RPMI7951 (cell line): ENCODE results near the gene MAP1LC3B2. TPM values are rescaled to one million over a fixed set of nuclear protein-coding genes. Genes with fewer than 3 reads are reported as not detected.

ENCODE experiments used
- DNase-seq: peaks from one replicate; pipeline ENCODE4 v3.0.0-alpha.2; 2012; ENCODE audit warnings: low read depth
- total RNA-seq: library from RNA; depleted of rRNA; stranded (reverse); fragments of >200 nt; shearing (Covaris generic); gene quantifications from 2 replicates; pipeline ENCODE4 v1.2.3, GENCODE V29; 2014

MAP1LC3B2 gene
- total RNA-seq, 1 experiment from 2014 or later = 0.48 TPM

GRCh38 chr12:116537101-116537904 lies 21.9 kb upstream of the MAP1LC3B2 start:
- peak; percentile 71 for DNase-seq

DNA sequence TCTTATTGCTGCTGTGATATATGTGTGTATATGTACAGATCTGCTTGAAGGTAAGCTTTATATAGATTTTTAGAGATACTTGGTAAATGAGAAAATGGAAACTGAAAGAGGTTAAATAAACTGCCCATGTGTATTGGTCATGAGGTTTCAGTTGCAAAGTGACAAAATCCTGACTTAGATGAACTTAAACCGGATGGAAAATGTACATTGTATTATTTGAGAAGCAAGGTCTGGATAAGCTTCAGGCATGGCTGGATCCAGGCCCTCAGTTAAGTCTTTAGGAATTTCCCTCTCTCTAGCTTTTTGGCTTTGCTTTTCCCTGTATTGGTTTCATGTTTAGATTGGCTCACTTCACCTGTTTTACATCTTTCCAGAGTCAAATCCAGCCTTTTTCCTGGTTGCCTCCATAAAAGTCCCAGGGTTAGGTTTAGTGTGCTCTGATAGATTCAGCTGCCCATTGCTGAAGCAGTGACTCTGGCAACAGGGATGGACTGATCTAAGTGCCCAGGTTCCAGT lies 21.0 kb upstream of the MAP1LC3B2 start:
- DNase-seq = no peak

DNA sequence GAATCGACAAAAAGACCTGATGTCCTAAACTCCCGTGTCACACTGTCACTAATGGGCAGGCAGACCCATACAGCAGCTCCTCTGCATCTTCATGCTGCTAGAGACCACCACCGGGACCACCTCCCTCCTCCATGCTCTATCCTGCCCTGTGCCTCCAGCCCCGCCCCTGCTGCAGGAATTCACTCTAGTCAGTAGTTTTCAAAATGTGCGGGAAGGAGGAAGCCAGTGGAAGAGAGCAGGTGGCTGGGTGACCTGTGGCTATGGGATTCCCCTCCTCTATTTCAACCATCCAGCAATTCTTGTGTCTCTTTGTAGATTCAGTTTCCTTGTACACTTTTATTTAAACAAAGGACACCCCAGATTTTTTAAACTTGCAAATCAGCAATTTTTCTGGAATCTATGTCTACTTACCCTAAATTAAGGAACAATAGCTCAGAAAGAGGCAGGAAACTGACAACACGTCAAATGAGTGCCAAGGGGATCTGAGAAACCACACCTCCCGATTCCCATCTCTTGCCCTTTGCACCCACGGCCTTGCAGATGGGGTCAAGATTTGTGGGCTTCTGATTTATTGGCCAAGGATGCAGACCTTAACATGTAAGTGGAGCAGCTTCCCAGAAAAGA lies 20.4 kb upstream of the MAP1LC3B2 start:
- no peak for DNase-seq

DNA sequence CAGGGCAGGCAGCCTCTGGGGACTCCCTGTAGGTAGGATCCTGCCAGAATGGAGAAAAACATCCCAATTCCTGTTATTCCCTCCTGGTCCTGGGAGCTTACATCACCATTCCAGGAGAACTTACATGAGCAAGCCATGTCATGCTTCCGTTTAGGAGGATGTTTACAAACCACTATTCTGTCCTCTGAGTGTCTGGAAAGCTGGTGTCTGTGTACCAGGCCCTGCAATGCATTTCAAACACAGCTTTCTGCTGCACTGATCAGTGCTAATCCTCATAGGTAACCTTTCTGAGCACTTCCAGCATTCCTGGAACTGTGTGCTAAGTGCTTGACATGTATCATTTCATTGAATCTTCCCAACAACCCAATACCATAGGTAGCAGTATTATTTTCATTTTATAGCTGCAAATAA lies 19.8 kb upstream of the MAP1LC3B2 start:
- DNase-seq = peak; percentile 63

DNA sequence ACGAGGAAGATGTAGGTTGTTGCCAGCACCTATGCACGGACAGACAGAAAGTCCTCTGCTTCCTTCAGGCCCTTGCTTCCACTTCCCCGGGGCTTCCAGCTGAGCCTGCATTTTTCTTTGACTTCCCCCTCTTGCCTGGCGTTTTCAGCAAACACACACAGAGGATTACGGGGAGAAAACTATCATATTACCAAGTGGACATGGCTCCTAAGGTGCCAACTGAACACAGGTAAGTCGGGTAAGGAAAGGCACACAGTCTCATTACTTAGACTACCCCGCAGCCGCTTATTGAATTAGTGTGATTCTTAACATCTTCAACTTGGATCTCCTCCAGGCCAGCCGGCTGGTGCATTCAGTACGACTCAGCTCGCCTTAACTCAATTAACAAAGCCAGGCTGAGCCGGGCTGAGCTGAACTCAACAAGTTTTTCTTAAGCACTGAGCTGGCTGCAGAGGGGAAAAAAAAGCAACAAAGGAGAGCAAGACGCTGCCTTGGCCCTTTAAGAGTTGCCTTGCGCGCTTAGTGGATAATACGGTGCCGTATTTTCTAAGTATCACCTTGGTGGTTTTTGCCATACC lies 19.2 kb upstream of the MAP1LC3B2 start:
- DNase-seq = peak; percentile 80

DNA sequence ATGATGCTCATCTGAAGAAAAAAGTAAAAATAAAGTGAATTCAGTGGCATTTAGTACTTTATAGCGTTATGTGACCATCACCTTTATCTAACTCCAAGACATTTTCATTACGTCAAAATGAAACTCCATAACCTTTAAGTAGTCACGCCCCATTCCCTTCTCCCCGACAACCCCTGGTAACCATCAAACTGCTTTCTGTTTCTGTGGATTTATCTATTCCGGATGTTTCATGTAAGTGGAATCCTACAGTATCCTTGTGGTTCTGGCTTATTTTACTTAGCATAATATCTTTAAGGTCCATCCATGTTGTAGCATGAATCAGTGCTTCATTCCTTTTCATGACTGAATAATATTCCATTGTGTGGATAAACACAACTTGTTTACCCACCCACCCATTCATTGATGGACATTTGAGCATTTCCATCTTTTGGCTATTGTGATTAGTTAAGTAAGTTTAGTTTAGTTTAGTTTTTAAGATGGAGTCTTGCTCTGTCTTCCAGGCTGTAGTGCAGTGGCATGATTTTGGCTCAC lies 18.5 kb upstream of the MAP1LC3B2 start:
- peak; percentile 34 for DNase-seq

DNA sequence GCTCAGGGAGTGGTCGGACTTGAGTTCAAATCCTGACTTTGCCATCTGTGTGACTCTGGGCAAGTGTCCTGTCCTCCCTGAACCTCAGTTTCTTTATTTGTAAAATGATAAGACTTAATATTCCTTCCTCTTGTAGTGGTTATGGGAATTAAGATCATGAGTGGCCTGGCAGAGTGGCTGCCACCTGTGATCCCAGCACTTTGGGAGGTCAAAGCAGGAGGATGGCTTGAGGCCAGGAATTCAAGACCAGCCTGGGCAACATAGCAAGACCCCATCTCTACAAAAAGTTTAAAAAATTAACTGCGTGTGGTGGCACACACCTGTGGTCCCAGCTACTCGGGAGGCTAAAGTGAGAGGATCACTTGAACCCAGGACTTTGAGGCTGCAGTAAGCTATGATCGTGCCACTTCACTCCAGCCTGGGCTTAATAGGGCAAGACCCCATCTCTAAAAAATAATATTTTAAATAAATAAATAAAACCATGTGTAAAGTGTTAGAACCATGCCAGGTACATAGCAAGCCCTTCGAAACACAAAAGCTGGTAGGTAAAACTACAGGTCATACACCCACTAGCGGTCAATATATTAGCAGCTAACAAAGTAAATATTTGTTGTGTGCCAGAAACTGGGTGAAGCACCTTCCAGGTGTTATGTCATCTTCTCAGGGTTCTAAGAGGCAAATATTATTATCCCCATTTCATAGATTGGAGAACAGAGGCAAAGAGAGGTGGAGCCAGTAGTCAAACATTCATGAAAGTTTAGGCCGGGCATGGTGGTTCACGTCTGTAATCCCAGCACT lies 17.4 kb upstream of the MAP1LC3B2 start:
- DNase-seq = no peak

- peak; percentile 80 for DNase-seq
Observed at GRCh38 chr12:116542345-116542956, 16.7 kb upstream of the MAP1LC3B2 start.

DNA sequence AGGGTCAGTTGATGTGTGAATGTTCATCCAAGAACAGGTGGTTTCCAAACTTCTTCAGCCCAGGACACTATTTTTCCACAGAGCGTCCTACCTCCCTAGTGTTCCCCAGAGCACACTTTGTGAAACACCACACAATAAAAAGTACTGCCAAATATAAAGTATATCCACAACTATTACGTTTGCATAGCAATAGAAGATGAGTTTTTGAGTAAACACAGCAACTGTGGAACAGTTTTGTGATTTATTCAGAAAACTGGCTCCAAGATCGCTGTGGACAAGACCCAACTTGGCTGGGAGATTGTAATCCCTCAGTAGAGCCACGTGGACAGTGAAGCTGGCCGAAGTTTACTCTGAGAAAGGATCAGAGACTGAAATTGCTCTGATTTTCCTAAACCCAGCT lies 14.5 kb upstream of the MAP1LC3B2 start:
- no peak for DNase-seq

DNA sequence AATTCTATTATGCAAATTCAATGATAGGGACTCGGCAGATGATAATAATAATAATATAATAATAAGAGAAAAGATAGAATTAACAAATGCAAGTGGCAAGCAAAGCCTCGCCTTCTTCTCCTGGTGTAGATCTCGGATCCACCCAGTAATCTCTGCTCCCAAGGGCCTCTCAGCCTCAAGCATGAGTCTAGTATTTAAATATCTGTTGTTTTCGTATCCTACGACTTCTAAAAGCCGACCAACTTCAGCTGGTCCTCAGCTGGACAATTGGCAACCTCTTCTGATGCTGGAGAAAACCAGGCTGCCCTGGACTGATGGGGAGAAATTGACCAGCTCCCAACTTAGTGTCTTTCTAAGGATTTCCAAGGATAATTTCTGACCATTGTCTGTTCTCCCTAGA lies 14.0 kb upstream of the MAP1LC3B2 start:
- no peak for DNase-seq

- no peak for DNase-seq
Observed at GRCh38 chr12:116545936-116546335, 13.2 kb upstream of the MAP1LC3B2 start.

- DNase-seq = no peak
Observed at GRCh38 chr12:116547955-116548501, 11.2 kb upstream of the MAP1LC3B2 start.

DNA sequence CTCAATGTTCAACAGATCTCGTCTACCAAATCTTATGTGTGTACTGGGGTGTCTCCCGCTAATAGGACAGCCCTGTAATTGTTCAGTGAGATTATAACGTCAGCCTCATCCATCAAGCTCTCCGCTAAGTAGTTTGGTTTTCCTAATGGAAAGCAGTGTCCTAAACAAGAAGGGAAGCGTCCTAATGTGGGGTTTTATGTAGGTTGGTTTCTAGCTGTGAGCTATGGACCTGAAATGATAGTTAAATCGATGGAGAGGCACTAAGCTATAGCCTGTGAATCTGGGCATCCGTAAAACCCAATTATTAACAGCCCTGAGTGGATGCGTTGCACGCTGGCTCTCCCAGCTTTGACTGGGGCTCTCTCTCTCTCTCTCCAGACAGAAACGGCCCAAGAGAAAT lies 9.2 kb upstream of the MAP1LC3B2 start:
- DNase-seq = no peak

DNA sequence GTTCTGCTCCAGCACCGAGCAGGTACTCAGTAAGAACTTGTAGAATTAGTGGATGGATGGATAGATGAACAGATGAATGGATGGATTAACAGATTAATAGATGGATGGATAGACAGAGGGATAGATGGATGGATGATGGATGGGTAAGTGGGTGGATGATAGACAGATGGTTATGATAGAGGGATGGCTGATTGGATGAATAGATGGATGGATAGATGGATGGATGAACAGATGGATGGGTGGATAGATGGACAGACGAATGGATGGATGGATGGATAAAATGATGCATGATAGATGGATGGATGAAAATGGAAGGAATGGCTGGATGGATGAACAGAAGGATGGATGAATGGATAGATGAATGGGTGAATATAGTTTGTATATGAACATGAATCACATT lies 8.0 kb upstream of the MAP1LC3B2 start:
- DNase-seq = no peak

DNA sequence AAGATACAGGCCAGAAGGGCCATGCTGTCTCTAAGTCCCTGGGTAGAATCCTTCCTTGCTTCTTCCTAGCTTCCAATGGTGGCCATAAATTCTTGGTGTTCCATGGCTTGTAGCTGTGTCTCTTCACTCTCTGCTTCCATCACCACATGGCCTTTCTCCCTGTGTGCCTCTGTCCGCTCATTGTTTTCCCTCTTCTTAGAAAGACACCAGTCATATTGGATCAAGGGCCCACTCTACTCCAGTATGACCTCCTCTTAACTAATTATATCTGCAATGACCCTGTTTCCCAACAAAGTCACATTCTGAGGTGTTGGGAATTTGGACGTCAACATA lies 7.6 kb upstream of the MAP1LC3B2 start:
- no peak for DNase-seq

DNA sequence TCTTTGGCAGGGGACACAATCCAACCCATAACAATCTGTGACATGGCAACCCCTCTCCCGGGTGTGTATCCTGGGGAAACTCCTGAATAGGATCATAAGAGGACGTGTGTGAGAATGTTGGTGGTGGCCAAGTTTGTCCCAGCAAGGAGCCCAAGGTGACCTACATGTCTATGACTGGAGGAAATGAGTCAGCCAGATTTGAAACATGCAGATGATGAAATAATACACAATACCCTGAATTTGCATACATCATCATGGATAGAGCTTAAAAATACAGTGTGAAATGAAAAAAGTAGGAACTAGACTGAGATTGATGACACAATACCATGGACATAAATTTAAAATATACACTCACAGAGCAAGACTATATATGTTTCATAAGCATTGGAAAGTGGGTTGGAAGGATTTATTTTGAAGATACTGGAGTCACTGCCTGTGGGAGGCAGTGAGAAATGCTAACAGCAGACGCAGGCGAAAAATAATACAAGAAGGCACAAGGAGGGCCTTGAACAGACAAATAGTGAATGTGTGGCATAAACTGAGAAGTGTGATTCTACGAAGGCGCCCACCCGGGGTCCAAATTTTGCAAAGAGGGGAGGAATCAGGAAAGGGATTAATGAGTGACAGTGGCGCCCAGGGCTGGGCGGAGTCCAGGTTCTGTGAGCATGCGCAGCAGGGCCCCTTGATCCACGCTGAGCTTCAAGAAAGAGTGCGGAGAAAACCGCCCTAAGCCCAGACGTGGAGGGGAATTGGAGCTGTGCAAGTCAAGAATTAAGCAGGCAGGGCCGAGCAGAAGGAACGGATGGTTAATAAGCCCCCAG lies 7.0 kb upstream of the MAP1LC3B2 start:
- DNase-seq = peak; percentile 52

DNA sequence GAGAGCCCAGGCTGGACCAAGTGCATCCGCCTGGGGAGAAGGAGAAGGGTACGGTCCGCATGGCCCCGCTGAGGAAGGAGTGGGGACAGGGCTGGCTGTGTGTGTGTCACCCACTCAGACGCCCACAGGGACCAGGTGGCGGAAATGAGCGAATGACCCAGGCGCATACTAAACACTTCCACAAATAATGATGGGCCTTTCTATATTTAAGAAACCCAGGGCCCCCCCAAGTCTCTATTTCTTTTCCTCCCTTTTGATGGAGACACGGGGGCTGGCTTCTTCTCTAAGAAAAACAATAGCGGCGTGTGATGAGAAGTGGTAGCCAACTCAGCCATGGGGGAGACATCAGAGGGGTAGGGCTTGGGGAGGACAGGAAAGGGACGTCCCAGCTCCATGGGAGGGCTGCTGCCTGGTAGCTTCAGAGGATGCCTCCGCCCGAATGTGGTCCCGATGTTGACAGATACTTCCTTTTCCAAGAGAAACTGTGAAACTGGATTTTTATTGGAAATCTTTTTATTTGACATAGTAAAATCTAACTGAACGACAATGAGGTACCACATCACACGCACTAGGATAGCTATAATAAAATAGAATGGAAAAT lies 6.3 kb upstream of the MAP1LC3B2 start:
- DNase-seq = no peak

GRCh38 chr12:116556356-116556952 lies 2.7 kb upstream of the MAP1LC3B2 start:
- no peak for DNase-seq

GRCh38 chr12:116556964-116557698 lies 2.0 kb upstream of the MAP1LC3B2 start:
- peak; percentile 73 for DNase-seq
